Stimulated activated CD8-positive, alpha-beta memory T cell treated with anti-CD3 and anti-CD28 coated beads, Interleukin-7, amount 100 ng/mL, for 24 hours (primary cell): ENCODE data around the gene NCAPG.

Experiments
- DNase-seq: peaks from one replicate; pipeline ENCODE4 v3.0.0-alpha.2; 2020; ENCODE audit warnings: low read depth

NCAPG gene

GRCh38 chr4:17877661-17878060 lies 66.9 kb downstream of the NCAPG start:
- DNase-seq: no peak

GRCh38 chr4:17884063-17884462 lies 73.3 kb downstream of the NCAPG start:
- DNase-seq: no peak

GRCh38 chr4:17884511-17884910 lies 73.7 kb downstream of the NCAPG start:
- DNase-seq: no peak

GRCh38 chr4:17889692-17890091 lies 78.9 kb downstream of the NCAPG start:
- no peak for DNase-seq

- DNase-seq: no peak
These were observed 83.6 kb downstream of the NCAPG start for GRCh38 chr4:17894421-17894820.
